Activated T-cell treated with anti-CD3 and anti-CD28 coated beads, Interleukin-2, amount 50 U/mL, for 4 hours (primary cell): ENCODE measurements around the gene GGNBP2. TPM values are rescaled to one million over a fixed set of nuclear protein-coding genes. Genes with fewer than 3 reads are reported as not detected.

Source experiments
- ATAC-seq, 2 donors: fragments of 200-7000 bp; cut with Tn5 transposase; one replicate each; pipeline ENCODE4 v1.10.0; 2021
- DNase-seq: peaks from one replicate; pipeline ENCODE4 v3.0.0-alpha.2; 2020
- H3K27me3 Mint-ChIP-seq: one replicate; pipeline ENCODE4 v1.8.0; 2021; ENCODE audit warnings: low read depth, mixed read lengths
- H3K36me3 Mint-ChIP-seq: one replicate; pipeline ENCODE4 v1.8.0; 2022; ENCODE audit warnings: mixed read lengths; ENCODE audit not compliant: insufficient read depth
- H3K4me1 Mint-ChIP-seq: one replicate; pipeline ENCODE4 v1.8.0; 2021; ENCODE audit warnings: low read depth, mixed read lengths
- H3K4me3 Mint-ChIP-seq: one replicate; pipeline ENCODE4 v1.8.0; 2021; ENCODE audit warnings: mild to moderate bottlenecking, moderate library complexity, mixed read lengths
- H3K9me3 Mint-ChIP-seq: one replicate; pipeline ENCODE4 v1.8.0; 2021; ENCODE audit warnings: mixed read lengths
- total RNA-seq, 3 donors: library from RNA; stranded (reverse); gene quantifications; one replicate each; pipeline ENCODE4 v1.2.1, GENCODE V29; 2021

The GGNBP2 gene
- total RNA-seq, 3 donors from 2014 or later, result 49.7 to 59.0 (median 51.5) TPM

DNA sequence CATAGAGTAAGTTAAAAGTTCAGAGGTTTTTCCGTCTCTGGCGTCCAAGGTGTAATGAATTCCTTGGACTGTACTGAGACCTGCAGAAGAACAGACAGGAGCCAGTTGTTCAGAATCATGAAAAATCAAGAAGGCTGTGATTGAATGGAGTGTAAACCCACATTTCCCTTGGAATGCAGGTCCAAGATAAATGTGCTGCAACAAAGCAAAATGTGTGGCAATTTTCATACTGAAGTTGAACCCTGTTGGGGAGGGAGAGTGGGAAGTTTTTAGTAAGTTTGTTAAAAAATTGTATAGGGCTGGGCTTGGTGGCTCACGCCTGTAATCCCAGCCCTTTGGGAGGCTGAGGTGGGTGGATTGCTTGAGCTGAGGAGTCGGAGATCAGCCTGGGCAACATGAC, 21.4 kb downstream of the GGNBP2 start:
- H3K36me3 Mint-ChIP-seq, result peaks cover 28% of the 10 kb centered on the region
- ATAC-seq (no peak), DNase-seq (no peak)
- H3K4me1 Mint-ChIP-seq, result peaks cover 18% of the 10 kb centered on the region
- no peak overlapping the region for H3K4me3 Mint-ChIP-seq
- H3K27me3 Mint-ChIP-seq, result no peaks in the 10 kb centered on the region
- H3K9me3 Mint-ChIP-seq, result no peaks in the 10 kb centered on the region

- Mint-ChIP-seq H3K9me3 (no peaks in the 10 kb centered on the region), H3K27me3 (no peaks in the 10 kb centered on the region), H3K4me3 (no peak overlapping the region), H3K36me3 (peaks cover 27% of the 10 kb centered on the region), H3K4me1 (peaks cover 13% of the 10 kb centered on the region)
- DNase-seq (no peak), ATAC-seq (no peak)
These were observed 30.3 kb downstream of the GGNBP2 start for GRCh38 chr17:36575028-36575427.

DNA sequence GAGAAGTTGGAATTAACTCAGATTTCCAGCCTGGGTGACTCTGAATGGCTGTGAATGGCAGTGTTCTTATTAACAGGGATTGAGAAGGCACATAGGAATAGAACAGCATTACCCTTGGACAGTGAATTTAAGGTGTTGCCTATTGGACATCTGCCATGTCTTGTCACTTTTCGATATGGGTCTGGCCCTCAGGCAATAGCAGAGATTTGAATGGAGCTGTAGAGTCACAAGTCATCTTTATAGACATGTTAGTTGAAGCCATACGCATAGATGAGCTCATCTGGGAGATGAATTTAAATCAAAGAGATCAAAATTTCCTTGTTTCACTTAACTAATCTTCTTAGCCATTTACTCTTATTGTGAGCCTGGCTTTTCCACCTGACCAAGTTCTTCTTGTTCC, 32.1 kb downstream of the GGNBP2 start:
- no peak for DNase-seq
- no peaks in the 10 kb centered on the region for H3K27me3 Mint-ChIP-seq
- H3K9me3 Mint-ChIP-seq, result no peaks in the 10 kb centered on the region
- H3K4me1 Mint-ChIP-seq, result peaks cover 13% of the 10 kb centered on the region
- H3K36me3 Mint-ChIP-seq, result peaks cover 31% of the 10 kb centered on the region
- no peak overlapping the region for H3K4me3 Mint-ChIP-seq
- no peak for ATAC-seq

DNA sequence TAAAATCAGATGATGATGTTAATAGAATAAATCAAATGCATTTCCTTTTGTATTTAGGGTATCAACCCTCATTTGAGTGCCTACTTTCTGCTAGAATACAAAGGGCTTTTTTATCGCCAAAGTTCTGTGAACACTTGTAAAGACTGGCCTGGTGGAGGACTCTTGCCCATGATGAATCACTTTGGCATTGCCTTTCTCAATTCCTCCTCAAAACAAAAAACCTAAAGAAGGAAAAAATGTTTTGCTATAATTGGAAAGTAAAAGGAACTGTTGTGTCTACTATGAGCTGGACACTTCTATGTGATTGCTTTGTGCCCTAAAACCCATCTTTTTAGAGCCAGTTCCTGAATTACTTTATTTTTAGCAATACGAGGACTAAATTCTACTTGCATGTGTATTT, 34.0 kb downstream of the GGNBP2 start:
- Mint-ChIP-seq H3K27me3 (no peaks in the 10 kb centered on the region), H3K9me3 (no peaks in the 10 kb centered on the region), H3K36me3 (peaks cover 27% of the 10 kb centered on the region), H3K4me3 (no peak overlapping the region), H3K4me1 (peaks cover 5% of the 10 kb centered on the region)
- DNase-seq (no peak), ATAC-seq (no peak)

DNA sequence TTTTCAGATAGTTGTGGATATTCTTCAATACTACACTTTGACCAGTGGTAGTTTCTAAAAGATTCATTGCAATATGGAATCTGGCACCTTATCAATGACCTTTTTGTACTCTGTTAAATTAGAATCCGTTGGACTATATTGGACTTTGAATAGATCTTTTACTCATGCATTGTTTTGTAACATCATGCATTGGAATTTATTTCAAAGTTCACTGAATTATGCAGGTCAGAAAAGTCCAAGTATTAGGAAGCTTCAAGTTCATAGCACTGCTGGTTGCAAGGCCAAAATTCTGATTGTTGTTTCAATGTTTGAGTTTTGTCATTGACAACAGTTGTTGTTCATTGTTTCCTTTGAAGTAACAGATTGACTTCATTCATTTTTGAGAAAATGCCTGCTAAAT, 39.1 kb downstream of the GGNBP2 start:
- H3K4me1 Mint-ChIP-seq, result no peaks in the 10 kb centered on the region
- no peak overlapping the region for H3K4me3 Mint-ChIP-seq
- DNase-seq (no peak), ATAC-seq (no peak)
- H3K36me3 Mint-ChIP-seq, result peaks cover 29% of the 10 kb centered on the region
- no peaks in the 10 kb centered on the region for H3K9me3 Mint-ChIP-seq
- no peaks in the 10 kb centered on the region for H3K27me3 Mint-ChIP-seq

GRCh38 chr17:36586138-36586537, 41.4 kb downstream of the GGNBP2 start:
- ATAC-seq (no peak), DNase-seq (no peak)
- peaks cover 1% of the 10 kb centered on the region for H3K4me1 Mint-ChIP-seq
- H3K9me3 Mint-ChIP-seq, result no peaks in the 10 kb centered on the region
- no peaks in the 10 kb centered on the region for H3K27me3 Mint-ChIP-seq
- H3K36me3 Mint-ChIP-seq, result peaks cover 21% of the 10 kb centered on the region
- no peak overlapping the region for H3K4me3 Mint-ChIP-seq

DNA sequence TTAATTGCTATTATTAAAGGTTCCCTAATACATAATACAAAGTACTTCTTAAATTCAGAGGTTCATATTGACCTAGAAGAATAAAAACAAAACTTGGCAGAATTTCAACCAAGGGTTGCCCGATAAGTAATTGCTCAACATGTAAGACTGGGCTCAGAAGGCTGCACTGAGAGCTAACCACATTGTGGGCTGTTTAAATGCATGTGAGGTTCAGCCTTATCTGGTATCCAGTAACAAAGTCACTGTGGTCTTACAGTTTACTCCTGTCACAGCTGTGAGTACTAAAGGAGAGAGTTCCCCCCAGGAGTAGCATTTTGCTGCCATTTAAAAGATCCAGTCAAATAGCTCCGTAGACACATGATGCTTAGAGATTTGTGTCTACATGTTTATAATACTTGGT, 45.4 kb downstream of the GGNBP2 start:
- DNase-seq, result no peak
- H3K9me3 Mint-ChIP-seq, result no peaks in the 10 kb centered on the region
- no peaks in the 10 kb centered on the region for H3K27me3 Mint-ChIP-seq
- H3K36me3 Mint-ChIP-seq, result peaks cover 11% of the 10 kb centered on the region
- H3K4me3 Mint-ChIP-seq, result no peak overlapping the region
- H3K4me1 Mint-ChIP-seq, result peaks cover 16% of the 10 kb centered on the region
- ATAC-seq, result no peak

- Mint-ChIP-seq H3K4me3 (peak within 1 kb of the TSS; percentile 80), H3K4me1 (peaks cover 16% of the 10 kb centered on the region), H3K27me3 (no peaks in the 10 kb centered on the region), H3K9me3 (no peaks in the 10 kb centered on the region), H3K36me3 (peaks cover 9% of the 10 kb centered on the region)
- DNase-seq (peak; percentile 71), ATAC-seq (peak; percentile 98 to 99)
These were observed 47.0 kb downstream of the GGNBP2 start, which contains the start of gene DHRS11 for GRCh38 chr17:36591434-36592315. DHRS11 (plus strand) TSS chr17:36591879; CDS start chr17:36592010, 131 bp downstream.

GRCh38 chr17:36592316-36592715, 47.6 kb downstream of the GGNBP2 start:
- peak; percentile 4 to 9 for ATAC-seq
- H3K9me3 Mint-ChIP-seq, result no peaks in the 10 kb centered on the region
- peak overlapping the region; percentile 80 for H3K4me3 Mint-ChIP-seq
- peaks cover 16% of the 10 kb centered on the region for H3K4me1 Mint-ChIP-seq
- DNase-seq, result no peak
- H3K27me3 Mint-ChIP-seq, result no peaks in the 10 kb centered on the region
- H3K36me3 Mint-ChIP-seq, result peaks cover 9% of the 10 kb centered on the region

GRCh38 chr17:36592716-36593321, 48.1 kb downstream of the GGNBP2 start:
- no peak for ATAC-seq
- Mint-ChIP-seq H3K9me3 (no peaks in the 10 kb centered on the region), H3K4me1 (peaks cover 16% of the 10 kb centered on the region), H3K27me3 (no peaks in the 10 kb centered on the region), H3K4me3 (peak overlapping the region; percentile 80), H3K36me3 (peaks cover 8% of the 10 kb centered on the region)
- DNase-seq, result no peak

DNA sequence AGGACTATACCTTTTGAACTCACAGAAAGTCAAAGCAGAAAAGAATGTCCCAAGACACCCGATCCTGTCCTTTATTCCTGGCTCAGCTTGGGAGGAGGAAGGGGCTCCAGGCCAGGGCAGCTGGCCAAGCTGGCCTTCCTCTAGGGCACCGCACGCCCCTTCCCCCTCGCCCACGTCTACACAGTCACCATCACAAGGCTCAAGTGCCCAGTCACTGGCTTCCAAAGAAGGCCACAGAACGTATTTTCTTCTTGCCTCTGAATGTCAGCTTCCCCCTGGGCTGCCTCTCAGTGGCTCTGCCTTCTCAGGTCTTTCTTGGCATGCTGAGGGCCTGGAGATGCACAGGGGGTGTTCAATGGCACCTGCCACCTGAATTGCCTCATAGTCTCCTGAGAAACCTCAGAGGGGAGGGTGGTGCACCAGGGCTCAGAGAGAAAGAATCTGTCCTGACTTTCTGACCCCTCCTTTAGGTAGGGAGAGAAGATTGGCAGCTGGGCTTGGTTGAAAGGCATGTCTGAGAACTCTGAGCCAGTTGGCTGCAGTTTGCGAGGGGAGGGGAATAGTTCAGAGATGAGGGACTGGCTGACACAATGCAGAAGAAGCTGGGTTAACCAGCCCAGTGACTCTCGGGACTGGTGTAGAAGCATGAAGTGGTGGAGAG, 49.1 kb downstream of the GGNBP2 start:
- Mint-ChIP-seq H3K4me1 (peaks cover 16% of the 10 kb centered on the region), H3K36me3 (peaks cover 6% of the 10 kb centered on the region), H3K9me3 (no peaks in the 10 kb centered on the region), H3K4me3 (peak overlapping the region; percentile 31), H3K27me3 (no peaks in the 10 kb centered on the region)
- ATAC-seq (no peak), DNase-seq (no peak)

GRCh38 chr17:36594626-36595401, 50.1 kb downstream of the GGNBP2 start:
- Mint-ChIP-seq H3K27me3 (no peaks in the 10 kb centered on the region), H3K9me3 (no peaks in the 10 kb centered on the region)

GRCh38 chr17:36597226-36597625, 52.5 kb downstream of the GGNBP2 start:
- Mint-ChIP-seq H3K4me3 (no peak overlapping the region), H3K4me1 (peaks cover 22% of the 10 kb centered on the region), H3K9me3 (no peaks in the 10 kb centered on the region), H3K27me3 (no peaks in the 10 kb centered on the region), H3K36me3 (peaks cover 5% of the 10 kb centered on the region)
- no peak for DNase-seq
- ATAC-seq, result no peak

More at GRCh38 chr17:36594626-36595401, 50.1 kb downstream of the GGNBP2 start:
- ATAC-seq (no peak), DNase-seq (no peak)
- H3K4me3 Mint-ChIP-seq, result no peak overlapping the region
- peaks cover 16% of the 10 kb centered on the region for H3K4me1 Mint-ChIP-seq
- H3K36me3 Mint-ChIP-seq, result peaks cover 5% of the 10 kb centered on the region
